GM12801 (cell line): Measurements from ENCODE around the gene TCHP.

Experiments used
- CTCF ChIP-seq: IDR thresholded peaks from one replicate; pipeline ENCODE4 v1.5.1; 2011; ENCODE audit warnings: control low read depth; ENCODE audit not compliant: insufficient read length; ENCODE audit errors: extremely low read depth

The TCHP gene

GRCh38 chr12:109921982-109922381, 21.9 kb downstream of the TCHP start:
- TF ChIP-seq CTCF = no peak

GRCh38 chr12:109923038-109923437, 23.0 kb downstream of the TCHP start:
- no peak for TF ChIP-seq CTCF

GRCh38 chr12:109923481-109924245, 23.6 kb downstream of the TCHP start:
- TF ChIP-seq CTCF = no peak

GRCh38 chr12:109925185-109925840, 25.2 kb downstream of the TCHP start:
- TF ChIP-seq CTCF = no peak

- TF ChIP-seq CTCF = no peak
These were observed 25.9 kb downstream of the TCHP start for GRCh38 chr12:109926016-109926415.

- TF ChIP-seq CTCF = no peak
These were observed 26.6 kb downstream of the TCHP start for GRCh38 chr12:109926488-109927210.

- TF ChIP-seq CTCF = no peak
These were observed 27.5 kb downstream of the TCHP start for GRCh38 chr12:109927622-109928021.
